Right ventricle myocardium superior (tissue), 1 donor: ENCODE measurements around the gene AQP7. TPM values are rescaled to one million over a fixed set of nuclear protein-coding genes. Genes with fewer than 3 reads are reported as not detected.
"Not testable (repeated sequence)": the region's sequence is repeated elsewhere in the genome, so short reads cannot be mapped to it uniquely, and the experiment has no call there.

ENCODE experiments used
- ATAC-seq: fragments of 200-7000 bp; cut with Tn5 transposase; one replicate; pipeline ENCODE4 v1.9.1; 2020; ENCODE audit warnings: mild to moderate bottlenecking; ENCODE audit not compliant: poor library complexity
- DNase-seq: peaks from one replicate; pipeline ENCODE4 v3.0.0-alpha.2; 2020
- intact Hi-C: fragments of 100-400 bp; cut with DNase I; formaldehyde crosslinking; loops from one replicate; pipeline ENCODE4 v1.11.2; 2022
- long read RNA-seq: library from polyadenylated mRNA; unstranded; transcript quantifications from one replicate; pipeline ENCODE4 v2.0.0, GENCODE V29; 2021
- total RNA-seq: library from RNA; stranded (reverse); fragmentation: NEBNext Ultra II Directional; extraction: Animal tissue kit (Norgen Biotek cat#: 25700); gene quantifications from one replicate; pipeline ENCODE4 v1.2.1, GENCODE V29; 2021
- donor health status: DM: no; HTN: yes; CAD: no; lungs with severe emphysema.

Gene AQP7
- total RNA-seq, result 155 TPM
- long read RNA-seq, transcript AQP7-201 (8 exons, 1,256 nt), result major isoform, 32 of 196 reads
- long read RNA-seq, transcript AQP7-213 (7 exons, 1,270 nt), result minor isoform, 15 of 196 reads
- long read RNA-seq, partial matches to known transcripts, result 54 of 196 reads
- long read RNA-seq, other reads (novel, unspliced or antisense), result 86 of 196 reads

DNA sequence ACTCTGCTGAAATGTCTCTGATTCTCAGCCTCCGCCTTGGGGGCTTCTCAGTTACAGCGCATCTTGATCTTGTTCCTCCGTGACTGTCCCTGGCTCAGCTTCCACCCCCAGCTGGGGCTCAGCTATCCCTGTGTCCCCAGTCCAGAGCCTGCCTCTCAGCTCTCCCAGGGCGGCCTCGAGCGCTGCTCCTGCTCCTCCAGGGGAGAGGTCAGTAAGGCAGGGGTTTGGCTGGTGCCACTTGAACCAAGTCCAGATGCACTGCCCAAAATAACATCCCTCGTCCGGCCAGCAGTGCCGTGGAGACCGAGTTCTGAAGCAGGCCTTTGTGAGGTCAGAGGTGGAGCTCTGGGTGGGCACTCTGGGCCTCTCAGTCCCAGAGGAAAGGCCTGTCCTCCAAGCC is at the start of gene AQP7:
Gene AQP7 (minus strand): TSS at position 198 of the 400 bp plus-strand sequence. CDS start 1,306 bp downstream, outside the sequence.
- intact Hi-C loops, result not testable (repeated sequence)
- peak; percentile 81 for DNase-seq

DNA sequence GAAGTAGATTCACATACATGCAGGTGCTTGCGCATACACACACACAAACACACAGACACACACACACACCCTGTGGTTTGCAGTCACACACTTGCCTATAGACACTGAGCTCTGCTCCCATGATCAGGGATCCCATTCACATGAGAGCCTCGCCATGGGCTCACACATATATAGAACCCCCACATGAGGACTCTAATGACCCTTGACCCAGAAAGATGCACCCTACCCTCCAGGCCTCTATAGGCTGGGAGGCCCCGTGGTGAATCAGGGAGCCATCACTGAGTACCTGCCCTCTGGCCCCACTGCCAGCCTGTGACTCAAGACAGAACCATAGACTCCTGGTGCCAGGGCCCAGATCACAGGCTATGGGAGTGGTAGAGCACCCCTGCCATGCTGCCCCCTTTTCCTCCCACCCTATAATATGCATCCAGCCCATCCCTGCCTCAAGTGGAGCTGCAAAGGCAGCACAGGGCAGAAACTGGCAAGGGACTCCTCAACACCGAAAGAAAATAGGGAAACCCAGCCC is 48.3 kb upstream of the AQP7 start:
- intact Hi-C loops, result no loop called here
- ATAC-seq (no peak), DNase-seq (no peak)

More for the DNA sequence above, at the start of gene AQP7:
- ATAC-seq, result not testable (repeated sequence)

DNA sequence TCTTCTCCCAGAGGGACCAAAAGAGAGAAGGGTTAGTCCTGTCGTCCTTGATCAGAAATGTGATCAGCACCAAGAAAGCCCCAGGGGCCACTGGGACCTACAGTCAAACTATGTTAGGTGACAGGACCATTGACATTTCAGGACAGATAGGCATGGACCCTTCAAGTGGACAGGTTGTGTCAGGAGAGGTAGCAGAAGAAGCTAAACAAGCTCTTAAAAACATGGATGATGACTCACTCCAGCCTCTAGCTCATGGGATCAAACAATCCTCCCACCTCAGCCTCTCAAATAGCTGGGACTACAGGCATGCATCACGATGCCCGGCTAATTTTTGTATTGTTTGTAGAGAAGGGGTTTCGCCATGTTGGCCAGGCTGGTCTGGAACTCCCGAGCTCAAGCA is 47.3 kb upstream of the AQP7 start:
- DNase-seq, result no peak
- intact Hi-C loops, result no loop called here

DNA sequence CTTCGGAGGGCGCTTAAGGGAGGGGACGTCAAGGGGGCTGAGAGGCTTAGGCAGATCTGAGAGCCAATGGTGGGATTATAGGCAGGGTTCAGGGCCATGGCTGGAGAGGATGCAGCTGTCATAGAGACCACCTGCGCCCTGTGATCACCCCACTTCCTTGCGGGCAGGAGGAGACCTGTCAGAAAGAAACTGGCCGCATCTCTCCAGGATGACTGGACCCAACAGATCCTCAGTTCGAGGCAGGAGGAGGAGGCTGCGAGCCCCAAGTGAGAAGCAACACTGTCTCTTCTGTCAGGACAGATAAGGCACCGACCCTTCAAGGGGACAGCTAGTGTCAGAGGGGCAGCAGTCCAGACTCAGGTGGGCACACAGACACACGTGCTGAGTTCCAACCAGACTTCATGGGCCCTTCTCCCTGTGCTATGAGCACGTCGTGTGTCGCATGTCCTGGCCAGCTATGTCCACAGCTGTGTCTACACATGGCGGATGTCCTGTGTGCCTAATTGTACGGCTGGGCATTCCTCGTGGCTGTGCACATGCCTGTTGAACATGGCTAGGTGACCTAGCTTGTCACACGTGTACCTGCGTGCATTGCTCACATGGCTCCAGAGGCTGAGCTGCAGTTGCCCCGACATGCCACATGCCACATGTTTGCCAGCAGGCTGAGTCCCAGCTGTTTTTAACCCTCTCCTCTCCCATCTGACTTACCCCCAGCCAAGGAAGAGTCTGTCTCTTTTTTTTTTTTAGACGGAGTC is 45.6 kb upstream of the AQP7 start:
- no peak for DNase-seq
- intact Hi-C loops, result no loop called here
- ATAC-seq, result no peak

More for the DNA sequence above, 47.3 kb upstream of the AQP7 start:
- no peak for ATAC-seq

DNA sequence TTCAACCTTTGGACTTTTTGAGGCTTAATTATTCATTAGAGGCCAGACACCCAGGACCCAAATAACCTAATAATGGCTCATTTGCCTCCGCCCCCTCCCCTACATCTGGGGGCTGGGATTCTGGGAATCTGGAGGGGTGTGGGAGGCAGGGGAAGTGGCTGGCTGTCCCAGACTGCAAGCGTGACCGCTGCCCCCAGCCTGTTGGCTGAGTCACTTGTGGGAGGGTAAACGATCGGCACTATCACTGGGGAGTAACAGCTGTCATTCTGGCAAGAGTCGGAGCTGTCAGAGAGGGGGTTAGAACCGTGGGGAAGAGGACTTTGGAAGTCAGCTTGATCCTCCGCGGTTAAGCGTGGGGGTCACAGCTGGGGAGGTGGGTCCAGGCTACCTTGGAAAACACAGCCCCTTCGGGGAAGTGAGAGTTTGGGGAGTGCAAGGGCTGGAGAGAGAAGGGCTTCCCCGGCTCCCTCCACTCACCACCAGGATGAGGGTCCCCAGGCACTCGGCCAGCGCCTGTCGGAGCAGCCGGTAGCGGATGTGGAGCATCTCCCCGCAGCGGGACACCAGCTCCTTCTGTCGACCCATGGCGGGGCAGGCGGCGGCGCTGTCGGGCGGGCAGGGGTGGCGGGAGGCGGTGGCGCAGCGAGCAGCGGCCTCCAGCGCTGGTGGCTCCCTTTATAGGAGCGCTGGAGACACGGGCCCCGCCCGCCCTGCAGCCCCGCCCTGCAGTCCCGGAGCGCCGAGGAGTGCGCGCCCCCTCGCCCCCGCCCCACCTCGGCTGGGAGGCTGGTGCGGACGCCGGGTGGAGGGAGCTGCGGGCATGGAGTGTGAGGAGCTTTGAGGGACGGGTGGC is 44.8 kb upstream of the AQP7 start, which contains the start of gene AQP3:
Gene AQP3 (minus strand): TSS at position 648 of the 853 bp plus-strand sequence. CDS start 63 bp downstream, at position 585.
- ATAC-seq (peak; percentile 93), DNase-seq (peak; percentile 81)
- intact Hi-C loops, result no loop called here

DNA sequence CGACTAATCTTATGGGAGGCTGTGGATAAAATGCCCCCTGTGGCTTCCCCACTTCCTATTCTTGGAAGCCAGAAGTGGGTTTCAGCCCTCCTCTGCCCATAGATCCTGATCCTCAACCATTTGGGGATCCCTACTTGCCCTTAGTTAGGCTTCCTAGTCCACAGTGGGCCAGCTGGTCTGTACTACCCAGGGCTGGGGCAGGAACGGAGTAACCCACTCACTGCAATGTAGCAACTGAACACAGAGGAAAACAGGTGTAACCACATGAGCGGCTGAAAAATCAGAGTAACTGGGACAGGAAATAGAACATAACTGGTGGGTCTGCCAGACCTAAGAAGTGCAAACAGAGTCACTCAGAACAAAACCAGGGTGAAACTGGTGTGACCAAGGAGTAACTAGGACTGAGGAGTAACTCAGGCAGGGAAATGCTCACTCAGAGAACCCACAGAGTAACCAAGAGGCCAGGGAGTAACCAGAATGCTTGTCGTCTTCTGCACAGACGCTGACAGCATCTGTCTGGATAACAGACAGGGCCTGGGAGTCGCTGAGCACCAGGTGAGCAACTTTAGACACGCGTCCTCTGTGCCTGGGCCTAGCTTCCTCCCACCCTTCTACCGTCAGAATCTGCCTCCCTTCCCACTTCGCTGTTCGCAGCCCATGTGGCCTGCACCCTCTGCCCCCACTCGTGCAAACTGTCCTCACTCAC is 44.0 kb upstream of the AQP7 start:
- intact Hi-C loops, result no loop called here
- no peak for ATAC-seq
- no peak for DNase-seq

DNA sequence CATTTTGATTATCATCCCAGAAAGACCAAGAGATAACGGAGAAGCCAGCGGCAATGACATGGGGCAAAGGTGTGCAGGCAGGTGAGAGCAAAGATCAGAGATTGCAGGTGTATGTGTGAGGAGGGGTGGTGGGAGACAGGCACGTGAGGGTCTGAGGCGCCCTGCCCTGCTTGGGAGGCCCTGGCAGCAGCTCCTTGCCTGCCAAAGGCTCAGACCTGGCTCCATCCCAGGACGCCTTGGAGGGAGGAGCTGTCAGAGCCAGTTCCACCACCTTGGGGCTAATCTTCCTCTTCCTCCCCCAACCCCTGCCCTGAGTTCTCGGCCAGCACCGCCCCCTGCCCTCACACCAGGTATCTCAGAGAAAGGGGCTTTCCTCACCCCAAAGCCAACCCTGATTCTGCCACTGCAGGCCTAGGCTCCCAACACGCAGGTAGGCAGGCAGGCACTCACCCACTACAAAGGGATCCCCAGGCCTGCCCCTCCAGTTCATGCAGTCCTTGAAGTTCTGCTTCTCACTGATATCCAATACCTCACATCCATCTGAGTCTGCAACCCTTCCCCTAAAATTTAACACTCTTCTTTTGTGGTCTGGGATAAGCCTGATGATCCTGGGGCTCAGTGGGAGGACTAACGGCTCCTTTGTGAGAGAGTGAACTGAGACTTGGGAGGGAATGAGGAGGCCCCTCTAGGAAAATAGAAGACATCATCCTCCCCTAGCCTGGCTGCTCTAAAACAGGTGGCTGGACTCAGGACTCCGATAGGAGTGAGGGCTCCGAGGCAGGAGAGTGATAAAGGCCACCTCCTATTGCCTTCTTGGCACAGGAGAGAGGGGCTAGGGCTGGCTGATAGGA is 43.2 kb upstream of the AQP7 start:
- DNase-seq (no peak), ATAC-seq (no peak)
- intact Hi-C loops, result no loop called here

DNA sequence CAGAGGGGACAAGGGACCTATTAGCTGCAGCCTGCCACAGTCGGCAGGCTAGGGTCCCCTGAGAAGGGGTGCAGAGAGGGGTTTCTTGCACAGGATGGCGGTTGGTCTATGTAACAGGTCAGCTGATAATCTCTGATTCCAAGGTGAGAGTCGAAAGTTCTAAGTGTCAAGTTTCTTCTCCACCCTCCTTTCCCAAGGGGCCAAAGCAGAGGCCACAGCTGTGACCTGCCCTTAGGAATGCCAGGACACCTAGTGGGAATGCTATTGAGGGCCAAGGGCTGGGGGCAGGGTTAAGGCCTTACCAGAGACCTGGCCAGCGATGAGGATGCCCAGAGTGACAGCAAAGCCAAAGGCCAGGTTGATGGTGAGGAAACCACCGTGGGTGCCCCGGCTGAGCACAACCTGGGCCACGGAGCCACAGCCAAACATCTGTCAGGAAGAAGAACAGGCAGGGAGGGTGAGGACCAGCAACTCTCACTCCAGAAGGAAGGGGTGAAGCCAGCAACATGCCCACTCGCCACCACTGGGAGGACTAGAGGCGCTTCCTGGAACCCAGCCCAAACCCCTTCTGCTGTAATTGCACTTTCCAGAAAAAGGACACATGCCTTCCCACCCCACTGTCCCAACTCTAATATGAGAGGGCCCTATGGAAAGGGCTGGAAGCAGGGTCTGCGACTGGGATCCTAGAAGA is 41.2 kb upstream of the AQP7 start:
- no peak for ATAC-seq
- no peak for DNase-seq
- intact Hi-C loops, result no loop called here

DNA sequence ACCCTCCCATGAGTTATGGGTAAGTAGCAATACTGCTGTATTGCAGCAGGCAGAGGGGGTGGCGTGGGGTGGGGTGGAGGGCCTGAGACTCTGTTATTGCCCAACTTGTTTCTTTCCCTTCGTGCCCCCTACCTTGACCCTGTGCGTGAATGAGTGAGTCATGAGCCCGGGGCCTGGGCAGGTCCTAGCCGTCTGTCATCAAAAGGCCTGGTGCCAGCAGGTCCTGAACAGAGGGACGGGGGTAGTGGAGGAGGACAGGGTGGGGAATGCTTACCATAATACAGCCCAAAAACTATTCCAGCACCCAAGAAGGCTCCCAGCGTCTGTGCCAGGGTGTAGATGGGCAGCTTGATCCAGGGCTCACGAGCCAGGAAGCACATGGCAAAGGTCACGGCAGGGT is 40.7 kb upstream of the AQP7 start:
- ATAC-seq, result no peak
- intact Hi-C loops, result no loop called here
- no peak for DNase-seq

DNA sequence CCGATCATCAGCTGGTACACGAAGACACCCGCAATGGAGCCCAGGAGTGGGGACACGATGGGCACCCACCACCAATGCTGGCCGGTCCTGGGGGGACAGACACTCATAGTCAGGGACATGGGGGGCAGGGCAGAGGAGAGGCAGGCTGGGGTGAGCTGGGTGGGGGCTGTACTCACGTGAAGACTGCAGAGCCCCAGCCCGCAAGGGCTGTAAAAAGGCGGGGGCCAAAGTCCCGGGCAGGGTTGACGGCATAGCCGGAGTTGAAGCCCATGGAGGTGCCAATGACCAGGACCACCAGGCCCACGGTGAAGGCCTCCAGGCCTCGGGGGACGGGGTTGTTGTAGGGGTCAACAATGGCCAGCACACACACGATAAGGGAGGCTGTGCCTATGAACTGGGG is 39.8 kb upstream of the AQP7 start:
- no peak for ATAC-seq
- intact Hi-C loops, result no loop called here

DNA sequence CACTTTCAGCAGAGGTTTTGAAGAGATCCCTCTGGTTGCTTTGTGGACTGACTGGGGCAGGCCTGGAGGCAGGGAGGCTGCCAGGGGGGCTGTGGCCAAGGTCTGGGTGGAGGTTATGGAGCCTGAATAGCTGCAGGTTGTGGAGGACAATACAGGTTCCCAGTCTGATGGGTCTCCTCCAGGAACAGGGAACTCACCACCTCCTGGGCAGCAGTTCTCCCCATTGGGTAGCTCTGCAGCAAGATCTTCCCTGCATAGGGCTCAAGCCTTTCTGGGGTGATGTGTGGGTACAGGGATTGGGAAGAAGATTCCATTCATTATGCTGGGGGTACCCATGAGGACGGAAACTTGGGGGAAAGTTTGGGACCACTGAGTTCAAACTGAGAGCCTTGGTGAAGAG is 38.2 kb upstream of the AQP7 start:
- intact Hi-C loops, result no loop called here
- ATAC-seq (no peak), DNase-seq (no peak)

More for the DNA sequence above, 39.8 kb upstream of the AQP7 start:
- no peak for DNase-seq

DNA sequence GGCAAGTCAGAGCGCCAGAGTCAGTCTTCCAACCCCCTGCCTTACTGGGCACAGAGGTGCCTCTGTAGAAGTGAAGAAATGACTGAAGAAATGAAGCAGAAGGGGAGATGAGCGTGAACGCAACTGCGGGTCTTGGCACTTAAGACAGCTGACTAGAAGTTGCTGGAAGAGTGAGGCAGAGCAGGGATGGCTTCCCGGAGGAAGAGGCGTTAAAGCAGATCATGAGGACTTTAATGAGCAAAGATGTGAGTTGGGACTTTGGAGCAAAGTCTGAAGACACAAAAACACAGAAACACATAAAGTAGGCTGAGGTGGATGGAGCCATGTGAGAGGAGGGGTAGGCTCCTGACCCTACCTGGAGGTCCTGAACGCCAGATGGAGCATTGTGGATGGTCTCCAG is 37.8 kb upstream of the AQP7 start:
- no peak for DNase-seq
- intact Hi-C loops, result no loop called here
- ATAC-seq, result no peak

DNA sequence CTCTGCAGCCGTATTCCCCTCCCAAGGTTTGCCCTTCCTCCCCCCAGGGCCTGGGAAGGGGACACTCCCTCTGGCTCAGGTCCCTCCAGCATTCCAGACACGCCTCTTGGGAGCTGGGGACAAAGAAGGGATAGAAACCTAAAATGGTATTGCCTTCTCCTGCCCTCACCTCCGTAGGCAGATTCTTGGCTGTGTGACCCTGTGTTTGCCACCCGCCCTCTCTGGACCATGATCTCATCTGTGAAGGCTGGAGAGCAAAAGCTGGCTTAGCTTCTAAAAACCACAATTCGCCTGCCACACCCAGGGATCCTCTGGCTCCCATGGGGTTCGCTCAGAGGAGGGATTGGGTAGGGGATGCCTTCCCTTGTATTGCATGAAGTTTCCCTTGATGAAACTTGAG is 37.4 kb upstream of the AQP7 start:
- intact Hi-C loops, result no loop called here
- no peak for ATAC-seq

DNA sequence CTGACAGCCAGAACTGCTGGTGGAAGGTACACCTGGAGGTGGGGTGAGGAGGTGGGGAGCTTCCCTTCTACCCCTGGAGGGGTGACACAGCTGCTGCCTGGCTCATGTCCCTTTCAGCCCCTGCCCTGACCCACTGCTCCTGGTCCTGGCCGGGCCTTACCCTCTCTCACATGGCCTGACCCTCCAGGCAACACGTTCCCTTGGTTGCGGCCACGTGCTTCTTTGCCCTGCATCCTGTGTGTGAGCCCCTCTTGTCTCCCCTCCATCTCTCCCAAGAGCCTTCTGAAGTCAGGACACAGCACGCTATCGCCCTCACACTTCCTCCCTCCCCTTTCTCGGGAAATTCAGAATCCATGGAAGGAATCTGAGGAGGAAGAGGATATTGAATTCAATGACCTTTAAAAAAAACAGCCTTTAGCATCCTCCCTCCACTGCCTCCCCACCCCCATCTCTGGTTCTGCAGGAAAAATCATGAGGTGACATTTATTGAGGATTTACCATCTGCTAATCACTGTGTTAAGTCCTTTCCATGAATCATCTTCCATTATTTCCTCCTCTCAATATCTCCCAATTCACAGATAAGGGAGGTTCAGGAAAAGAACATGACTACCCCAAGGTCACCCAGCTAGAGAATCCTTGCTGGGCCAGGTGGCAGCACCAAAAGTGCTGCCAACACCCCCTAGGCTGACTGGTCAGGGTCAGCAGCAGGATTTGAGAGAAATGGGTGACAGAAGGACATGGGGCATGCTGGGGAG is 36.7 kb upstream of the AQP7 start:
- DNase-seq, result no peak
- no peak for ATAC-seq
- intact Hi-C loops, result no loop called here

More for the DNA sequence above, 37.4 kb upstream of the AQP7 start:
- DNase-seq, result no peak

DNA sequence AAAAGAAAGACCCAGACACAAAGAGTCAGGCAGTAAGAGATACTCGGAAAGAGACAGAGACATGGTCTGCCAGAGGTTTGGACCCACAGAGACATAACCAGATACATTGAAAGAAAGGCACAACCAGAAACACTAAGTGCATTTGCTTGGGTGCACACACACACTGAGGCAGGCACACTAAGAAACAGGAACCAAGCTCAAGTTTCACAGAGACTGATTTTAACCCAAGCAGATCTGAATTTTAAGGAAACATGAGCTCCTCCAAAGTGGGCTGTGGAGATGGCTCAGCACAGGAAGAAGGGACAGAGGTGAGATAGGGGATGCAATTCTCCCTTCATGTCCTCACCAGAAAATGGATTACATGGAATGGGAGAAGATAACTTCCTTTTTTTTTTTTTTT is 35.5 kb upstream of the AQP7 start:
- intact Hi-C loops, result no loop called here
- ATAC-seq (no peak), DNase-seq (no peak)

DNA sequence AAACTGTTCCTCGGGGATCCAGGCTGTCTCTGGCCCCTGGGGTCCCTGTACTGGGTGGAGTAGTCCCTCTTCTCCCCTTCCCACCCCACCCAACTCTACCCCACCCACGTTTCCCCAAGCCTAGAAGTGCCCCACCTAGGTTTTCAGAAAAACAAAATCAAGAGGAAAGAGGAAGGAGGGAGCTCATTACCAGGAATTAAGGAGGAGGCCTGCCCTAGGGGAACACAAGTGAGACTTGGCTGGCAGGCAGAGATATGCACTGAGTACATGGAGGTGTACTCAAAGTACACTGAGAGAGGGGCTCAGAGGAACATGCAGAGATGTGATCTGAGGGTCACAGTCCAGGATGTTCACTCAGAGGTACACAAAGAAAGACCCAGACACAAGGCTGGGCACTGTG is 34.8 kb upstream of the AQP7 start:
- intact Hi-C loops, result no loop called here
- no peak for ATAC-seq
- DNase-seq, result no peak

DNA sequence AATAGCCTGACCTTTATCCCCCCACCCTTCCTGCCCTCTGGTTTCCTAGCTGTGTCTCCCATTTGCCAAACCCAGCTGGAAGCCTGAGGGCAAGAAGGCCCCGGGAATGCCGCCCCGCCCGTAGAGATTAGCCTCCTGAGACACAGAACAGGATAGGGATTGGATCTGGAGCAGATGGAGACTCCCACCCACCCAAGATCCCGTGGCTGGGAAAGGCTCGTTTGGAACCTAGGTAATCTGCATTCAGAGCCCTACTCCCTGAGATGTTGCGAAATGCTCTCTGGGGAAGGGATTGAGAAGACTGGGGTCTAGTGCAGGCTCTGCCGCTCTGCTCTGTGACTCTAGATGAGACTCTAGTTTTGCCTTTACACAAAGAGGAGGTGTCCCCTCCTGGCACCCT is 34.1 kb upstream of the AQP7 start:
- intact Hi-C loops, result no loop called here
- DNase-seq (no peak), ATAC-seq (no peak)
